22Rv1 (cell line): ENCODE results near the gene FAM149B1.

Source experiments
- CTCF ChIP-seq: fragments of 450-650 bp; IDR thresholded peaks from 2 replicates; pipeline ENCODE4 v1.5.1; 2017; ENCODE audit warnings: mild to moderate bottlenecking
- ZFX ChIP-seq: fragments of 450-650 bp; IDR thresholded peaks from 2 replicates; pipeline ENCODE4 v1.6.1; 2017; ENCODE audit warnings: antibody characterized with exemption, borderline replicate concordance

GRCh38 chr10:73248259-73248724 lies 80.4 kb downstream of the FAM149B1 start:
- TF ChIP-seq CTCF, result no peak
- no peak for TF ChIP-seq ZFX
